GM12878 (cell line): ENCODE data around the gene ANKRD44. TPM values are rescaled to one million over a fixed set of nuclear protein-coding genes. Genes with fewer than 3 reads are reported as not detected.

Experiments
- ATAC-seq: fragments of 200-7000 bp; cut with Tn5 transposase; 3 replicates; pipeline ENCODE4 v1.9.1; 2020; ENCODE audit warnings: mild to moderate bottlenecking, moderate library complexity
- BruUV-seq: library from RNA; stranded (reverse); fragments of 400-500 nt; replicated peaks from 2 replicates; lab custom pipeline; 2021; lab: Mats Ljungman, UMichigan
- CTCF ChIA-PET: fragments of 300-600 bp; sonication (Branson Sonifier 250); formaldehyde crosslinking; extraction: SDS; loops from one replicate; lab custom pipeline; 2021; ENCODE audit warnings: inconsistent platforms; lab: Yijun Ruan, JAX
- POLR2A ChIA-PET: fragments of 350-600 bp; formaldehyde crosslinking; extraction: SDS; loops from one replicate; lab custom pipeline; 2021; ENCODE audit warnings: inconsistent platforms; lab: Charles Lee
- RAD21 ChIA-PET: fragments of 300-600 bp; sonication (Branson Sonifier 250); formaldehyde crosslinking; loops from one replicate; lab custom pipeline; 2023; ENCODE audit warnings: antibody characterized with exemption; ENCODE audit not compliant: unreplicated experiment; lab: Charles Lee
- SMC1A ChIA-PET: fragments of 300-600 bp; sonication (Branson Sonifier 250); formaldehyde crosslinking; loops from one replicate; lab custom pipeline; 2023; ENCODE audit not compliant: unreplicated experiment, uncharacterized antibody; lab: Charles Lee
- DNase-seq: peaks from one replicate; pipeline ENCODE4 v3.0.0-alpha.2; 2011; ENCODE audit warnings: low read depth, low spot score
- FAIRE-seq: peaks from 3 replicates; lab custom pipeline; 2011; peaks lifted over from hg19 to GRCh38; lab: Jason Lieb, UNC
- H2AFZ ChIP-seq: 2 replicates; pipeline ENCODE4 v1.6.0; 2011; ENCODE audit warnings: low read depth, low read length, control low read depth; ENCODE audit not compliant: control insufficient read depth
- H3K27ac ChIP-seq: 2 replicates; pipeline ENCODE4 v1.5.1; 2011; ENCODE audit warnings: control low read depth; ENCODE audit not compliant: control insufficient read depth, insufficient read depth
- H3K27me3 ChIP-seq, 2 experiments: replicated peaks in 1 of 2; 2 replicates each; pipeline versions ENCODE4 v1.6.0 to v1.6.1; 2011; ENCODE audit warnings: low read length in 1 of 2; ENCODE audit not compliant: control insufficient read depth in 2 of 2, insufficient read depth in 2 of 2
- H3K36me3 ChIP-seq, 2 experiments: 2 replicates each; pipeline ENCODE4 v1.5.1; 2011; ENCODE audit warnings: low read length in 1 of 2; ENCODE audit not compliant: control insufficient read depth in 2 of 2, insufficient read depth in 2 of 2
- H3K4me1 ChIP-seq: 2 replicates; pipeline ENCODE4 v1.6.1; 2011; ENCODE audit warnings: mild to moderate bottlenecking, low read length, moderate library complexity, mixed read lengths; ENCODE audit not compliant: control insufficient read depth, insufficient read depth
- H3K4me2 ChIP-seq: 2 replicates; pipeline ENCODE4 v1.6.0; 2011; ENCODE audit warnings: control low read depth; ENCODE audit not compliant: control insufficient read depth, insufficient read depth
- H3K4me3 ChIP-seq: fragments of 200-600 bp; sonication (generic); 2 replicates; pipeline ENCODE4 v1.5.1; 2016
- H3K79me2 ChIP-seq: 2 replicates; pipeline ENCODE4 v1.6.0; 2011; ENCODE audit warnings: low read length; ENCODE audit not compliant: control insufficient read depth, insufficient read depth
- H3K9ac ChIP-seq: 2 replicates; pipeline ENCODE4 v1.8.0; 2011; ENCODE audit warnings: low read length, control low read depth, mixed read lengths; ENCODE audit not compliant: control insufficient read depth, insufficient read depth
- H3K9me3 ChIP-seq: replicated peaks from 3 replicates; pipeline ENCODE4 v1.5.1; 2011; ENCODE audit warnings: mild to moderate bottlenecking, low read length; ENCODE audit not compliant: control insufficient read depth, insufficient read depth
- H4K20me1 ChIP-seq: 2 replicates; pipeline ENCODE4 v1.6.0; 2011; ENCODE audit not compliant: control insufficient read depth, insufficient read depth
- CEBPZ ChIP-seq: fragments of 150-350 bp; IDR thresholded peaks from 2 replicates; pipeline ENCODE4 v1.6.1; 2016; ENCODE audit warnings: low read depth, low read length
- CUX1 ChIP-seq: IDR thresholded peaks from 2 replicates; pipeline ENCODE4 v1.6.1; 2012; ENCODE audit warnings: improper control_type of control experiment, low read depth, low read length; ENCODE audit not compliant: insufficient replicate concordance
- MXI1 ChIP-seq: fragments of 150-350 bp; IDR thresholded peaks from 2 replicates; pipeline ENCODE4 v1.6.1; 2011; ENCODE audit warnings: low read depth, mild to moderate bottlenecking, inconsistent platforms, low read length, improper control_type of control experiment
- PAX5 ChIP-seq: IDR thresholded peaks from 2 replicates; pipeline ENCODE4 v1.6.1; 2011; ENCODE audit warnings: low read depth, low read length, borderline replicate concordance
- SPI1 ChIP-seq: IDR thresholded peaks from 2 replicates; pipeline ENCODE4 v1.6.1; 2011; ENCODE audit warnings: low read depth, mild to moderate bottlenecking, low read length, moderate library complexity, borderline replicate concordance; ENCODE audit not compliant: insufficient read depth
- WGBS: methylation state at CpG from one replicate; pipeline ENCODE4 v1.1.6; 2016; ENCODE audit warnings: low lambda C conversion rate; ENCODE audit not compliant: insufficient replicate concordance, insufficient coverage; ENCODE audit errors: missing lambda C conversion rate; 5-methylcytosine and 5-hydroxymethylcytosine counted together
- in situ Hi-C: fragments of 300-500 bp; cut with MboI; formaldehyde crosslinking; loops from 9 replicates; pipeline ENCODE4 v1.14.3; 2018; ENCODE audit warnings: mixed read lengths
- intact Hi-C: fragments of 100-400 bp; cut with micrococcal nuclease; formaldehyde crosslinking; loops from one replicate; pipeline ENCODE4 v1.14.2; 2022; ENCODE audit not compliant: unreplicated experiment
- polyA plus RNA-seq, 11 experiments: library from polyadenylated mRNA; depleted of rRNA in 4 of 11; unstranded in 6 of 11; stranded (reverse) in 5 of 11; fragments of >200 nt; fragmentation: Nextera tagmentation in 4 of 11; fragmentation: Illumina TruSeq in 1 of 11; extraction: Ambion mirVana in 4 of 11; extraction: Trizol in 1 of 11; gene quantifications; 1 replicate in 1 of 11; 2 replicates in 10 of 11; pipeline versions ENCODE4 v1.2.1 to v1.2.3, GENCODE V29; 2011 to 2016; ENCODE audit warnings: inconsistent platforms in 2 of 11, missing spikeins in 2 of 11, low read depth in 1 of 11
- total RNA-seq, 4 experiments: library from RNA; depleted of rRNA in 3 of 4; stranded (reverse); fragments of >200 nt in 3 of 4; fragmentation: Illumina TruSeq in 1 of 4; extraction: Trizol in 1 of 4; gene quantifications; 2 replicates each; pipeline versions ENCODE4 v1.2.1 to v1.2.3, GENCODE V29; 2013 to 2021

The ANKRD44 gene
- total and polyA plus RNA-seq, 10 of the 15 experiments (the other 5 are each of a cell fraction or from before 2014, with no cell fraction given), result 19.1 to 99.1 (median 59.6) TPM

- TF ChIP-seq PAX5 (0 out of 2 replicates have a peak, but pooled peaks have one; percentile 12), SPI1 (no peak), MXI1 (no peak)
- H3K36me3 ChIP-seq, result peaks cover 2 to 5% of the 10 kb centered on the region in 2 experiments; a peak in 3 of 4 replicates
- CTCF ChIA-PET, result interaction anchor here (0.7 to 1.1 kb wide), 2 partner anchors 30 to 39 kb away, joined by 3 read pairs; no protein-coding TSS in a partner anchor
- H3K27ac ChIP-seq, result peak overlapping the region; percentile 57
- BruUV-seq, result no TSS peak
- WGBS, result 78% methylated on average over 5 of the region's 5 CpGs
- H3K27me3 ChIP-seq, result no peaks in the 10 kb centered on the region
- H3K9me3 ChIP-seq, result no peaks in the 10 kb centered on the region; the same call in 2 of the 3 replicates
- H3K79me2 ChIP-seq, result peaks cover 90% of the 10 kb centered on the region
- in situ Hi-C loops, result no loop called here
- no peak for ATAC-seq
- H3K4me1 ChIP-seq, result peaks cover 68% of the 10 kb centered on the region
- no peak for DNase-seq
- no peaks in the 10 kb centered on the region; the same call in 1 of the 2 replicates for H4K20me1 ChIP-seq
- RAD21 ChIA-PET, result interaction anchor here (0.7 to 3.0 kb wide), 3 partner anchors 15 to 59 kb away, joined by 3 to 7 read pairs (median 3); no protein-coding TSS in a partner anchor
- H3K4me3 ChIP-seq, result no peak overlapping the region
- no peak for FAIRE-seq
- H3K9ac ChIP-seq, result no peak overlapping the region
- intact Hi-C loops, result no loop called here
- POLR2A ChIA-PET, result interaction anchor here (0.6 to 2.6 kb wide), 5 partner anchors 9 to 41 kb away, joined by 3 to 8 read pairs (median 4); no protein-coding TSS in a partner anchor
- peak overlapping the region; percentile 11 for H3K4me2 ChIP-seq
- no peak overlapping the region for H2AFZ ChIP-seq
- SMC1A ChIA-PET, result interaction anchor here (0.6 to 4.0 kb wide), 10 partner anchors 9 to 138 kb away, joined by 3 to 22 read pairs (median 4); no protein-coding TSS in a partner anchor
Measured at GRCh38 chr2:197265924-197266323, 44.7 kb downstream of the ANKRD44 start.

- no peak overlapping the region for H3K4me2 ChIP-seq
- peaks cover 0 to 5% of the 10 kb centered on the region in 2 experiments; a peak in 2 of 4 replicates for H3K36me3 ChIP-seq
- H3K4me3 ChIP-seq, result no peak overlapping the region
- peaks cover 84% of the 10 kb centered on the region for H3K79me2 ChIP-seq
- H3K9me3 ChIP-seq, result no peaks in the 10 kb centered on the region; the same call in 2 of the 3 replicates
- RAD21 ChIA-PET, result interaction anchor here (1.0 to 3.0 kb wide), 5 partner anchors 8 to 71 kb away, joined by 4 to 16 read pairs (median 7); partner anchors contain the start of gene ANKRD44
- DNase-seq (no peak), ATAC-seq (no peak), FAIRE-seq (no peak)
- H4K20me1 ChIP-seq, result no peaks in the 10 kb centered on the region; the same call in 1 of the 2 replicates
- in situ Hi-C loops, result no loop called here
- POLR2A ChIA-PET, result interaction anchor here (0.7 to 1.7 kb wide), 6 partner anchors 10 to 51 kb away, joined by 3 to 8 read pairs (median 4); no protein-coding TSS in a partner anchor
- BruUV-seq, result no TSS peak
- peaks cover 62% of the 10 kb centered on the region for H3K4me1 ChIP-seq
- CTCF ChIA-PET, result interaction anchor here (0.7 to 1.3 kb wide), 2 partner anchors 14 to 54 kb away, joined by 3 to 5 read pairs; no protein-coding TSS in a partner anchor
- SMC1A ChIA-PET, result interaction anchor here (0.6 to 4.7 kb wide), 16 partner anchors 8 to 451 kb away, joined by 3 to 37 read pairs (median 6); no protein-coding TSS in a partner anchor
- H3K27me3 ChIP-seq, result no peaks in the 10 kb centered on the region
- 84% methylated on average over 4 of the region's 4 CpGs for WGBS
- no peak overlapping the region for H2AFZ ChIP-seq
- intact Hi-C loops, result no loop called here
- no peak overlapping the region for H3K9ac ChIP-seq
- no peak overlapping the region for H3K27ac ChIP-seq
- TF ChIP-seq CUX1 (no peak), CEBPZ (no peak)
Measured at GRCh38 chr2:197265036-197265435, 45.5 kb downstream of the ANKRD44 start.
